Bone marrow (tissue), 2 donors: ENCODE data around the gene TARM1.

Experiments used
- DNase-seq, 2 donors: peaks; one replicate each; lab custom pipeline; 2025; lab: John Stamatoyannopoulos, UW

TARM1 gene

GRCh38 chr19:54081032-54081431, at the start of gene TARM1:
Gene TARM1, minus strand, starts transcription at chr19:54081365. Its CDS starts 25 bp downstream, at chr19:54081340.
- DNase-seq, result no peak

GRCh38 chr19:54129617-54129996, 48.4 kb upstream of the TARM1 start:
- no peak for DNase-seq

GRCh38 chr19:54128796-54129616, 47.8 kb upstream of the TARM1 start:
- no peak for DNase-seq

GRCh38 chr19:54128441-54128725, 47.2 kb upstream of the TARM1 start:
- no peak for DNase-seq

DNA sequence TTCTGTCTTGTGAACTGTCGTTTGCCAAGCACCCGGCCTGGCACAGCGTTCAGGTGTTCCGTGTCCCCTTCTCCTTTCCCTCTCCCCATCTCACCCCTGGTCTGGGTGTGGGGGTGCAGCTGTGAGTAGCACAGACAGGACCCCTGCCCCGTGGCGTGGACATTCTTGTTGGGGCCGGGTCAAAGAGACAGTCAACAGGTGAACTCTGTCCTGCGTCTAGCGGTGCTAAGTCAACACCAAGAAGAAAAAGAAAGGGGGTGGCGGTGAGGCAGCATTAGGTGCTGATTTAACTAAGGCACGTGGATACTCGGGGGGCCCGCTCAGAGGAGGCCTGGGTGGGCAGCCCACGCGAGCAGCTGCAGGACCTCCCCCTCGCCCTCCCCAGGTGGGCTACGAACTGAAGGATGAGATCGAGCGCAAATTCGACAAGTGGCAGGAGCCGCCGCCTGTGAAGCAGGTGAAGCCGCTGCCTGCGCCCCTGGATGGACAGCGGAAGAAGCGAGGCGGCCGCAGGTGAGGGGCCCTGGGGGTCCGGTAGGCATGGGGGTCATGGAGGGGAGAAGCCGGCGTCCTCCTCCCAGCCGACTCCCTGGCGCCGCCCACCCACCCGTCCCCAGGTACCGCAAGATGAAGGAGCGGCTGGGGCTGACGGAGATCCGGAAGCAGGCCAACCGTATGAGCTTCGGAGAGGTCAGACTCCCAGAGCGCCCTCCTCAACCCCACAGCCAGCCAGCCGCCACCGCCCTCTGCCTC, 46.7 kb upstream of the TARM1 start:
- no peak for DNase-seq

- no peak for DNase-seq
These were observed 44.5 kb upstream of the TARM1 start for GRCh38 chr19:54125713-54126112.

DNA sequence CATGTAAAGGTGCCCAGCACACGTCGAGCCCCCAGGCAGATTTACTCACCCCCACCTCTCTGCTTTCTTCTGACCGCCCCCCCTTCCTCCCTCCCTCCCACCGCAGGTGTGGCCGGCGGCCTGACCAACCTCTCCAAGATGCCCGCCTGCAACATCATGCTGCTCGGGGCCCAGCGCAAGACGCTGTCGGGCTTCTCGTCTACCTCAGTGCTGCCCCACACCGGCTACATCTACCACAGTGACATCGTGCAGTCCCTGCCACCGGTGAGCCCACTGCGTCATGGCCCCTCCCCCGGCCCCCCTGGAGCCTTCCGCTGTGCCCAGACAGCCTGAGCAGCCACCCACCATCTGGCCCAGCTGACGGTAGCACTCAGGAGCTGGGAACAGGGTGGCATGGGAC, 43.2 kb upstream of the TARM1 start:
- no peak for DNase-seq

DNA sequence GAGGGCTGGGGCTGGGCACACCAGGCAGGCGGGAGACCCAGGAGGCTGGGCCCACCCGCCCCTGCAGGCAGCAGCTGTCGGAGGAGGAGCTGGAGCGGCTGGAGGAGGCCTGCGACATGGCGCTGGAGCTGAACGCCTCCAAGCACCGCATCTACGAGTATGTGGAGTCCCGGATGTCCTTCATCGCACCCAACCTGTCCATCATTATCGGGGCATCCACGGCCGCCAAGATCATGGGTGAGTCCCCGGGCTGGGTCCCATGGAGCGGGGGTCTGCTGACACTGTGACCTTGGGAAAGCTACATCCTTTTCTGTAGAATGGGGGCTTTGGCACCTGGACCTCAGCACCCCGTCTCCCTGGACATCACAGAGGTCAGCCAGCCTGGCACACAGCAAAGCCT, 42.5 kb upstream of the TARM1 start:
- no peak for DNase-seq

DNA sequence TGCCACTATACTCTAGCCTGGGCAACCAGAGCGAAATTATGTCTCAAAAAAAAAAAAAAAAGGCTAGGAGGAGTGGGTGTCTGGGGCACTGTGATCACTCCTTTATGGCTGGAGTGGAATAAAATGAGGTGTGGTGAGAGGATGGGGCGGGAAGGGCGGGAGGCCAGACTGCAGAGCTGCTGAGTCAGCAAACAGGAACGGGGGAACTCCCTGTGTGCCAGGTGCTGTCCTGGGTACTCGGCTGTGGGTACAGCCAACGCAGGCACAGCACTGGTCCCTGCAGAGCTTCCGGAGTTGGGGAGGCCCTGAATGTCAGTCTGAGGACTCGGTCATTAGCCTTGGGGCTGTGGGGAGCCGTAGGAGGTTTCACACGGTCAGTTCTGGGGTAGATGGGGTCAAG, 40.1 kb upstream of the TARM1 start:
- DNase-seq, result no peak

- peak; percentile 94 to 96 for DNase-seq
These were observed 34.2 kb upstream of the TARM1 start, which contains the start of the genes PRPF31 and TFPT for GRCh38 chr19:54115109-54116063. Gene PRPF31, plus strand, starts transcription at chr19:54115754. Its CDS starts 2,525 bp downstream, at chr19:54118279. Gene TFPT, minus strand, starts transcription at chr19:54115657. Its CDS starts 388 bp downstream, at chr19:54115269.

DNA sequence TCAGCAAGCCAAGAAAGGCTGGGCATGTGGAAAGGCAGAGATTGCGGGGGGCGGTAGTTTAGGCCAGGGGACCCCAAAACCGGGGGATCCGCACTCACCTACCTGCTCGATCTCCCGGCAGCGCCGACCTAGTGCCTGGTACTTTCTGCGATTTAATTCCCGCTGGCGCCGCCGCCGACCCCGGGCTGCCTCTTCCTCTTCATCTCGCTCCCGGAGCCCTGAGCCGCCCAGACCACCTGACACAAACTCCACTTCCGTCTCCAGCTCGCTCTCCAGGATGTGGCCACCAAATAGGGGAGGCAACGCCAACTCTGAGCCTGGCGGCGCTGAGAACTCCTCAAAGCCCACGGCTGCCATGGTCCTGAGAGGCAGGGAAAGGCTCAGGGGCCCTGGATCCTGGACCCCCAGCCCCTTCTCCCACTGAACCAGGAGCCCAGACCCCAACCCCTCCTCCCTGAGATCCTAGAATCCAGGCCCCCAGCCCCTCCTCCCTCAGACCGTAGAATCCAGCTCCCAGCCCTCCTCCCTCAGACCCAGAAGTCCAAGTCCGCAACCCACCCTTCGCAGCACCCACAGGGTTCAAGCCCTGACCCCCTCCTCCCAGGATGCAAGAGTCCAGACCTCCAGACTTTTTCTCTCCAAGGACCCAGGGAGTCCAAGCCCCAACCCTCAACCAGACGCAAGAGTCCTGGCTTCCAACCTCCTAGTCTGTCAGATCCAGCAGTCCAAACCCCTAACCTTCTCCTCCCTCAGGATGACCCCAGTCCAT, 33.4 kb upstream of the TARM1 start:
- peak in 1 of 2 donors; percentile 61 for DNase-seq

GRCh38 chr19:54109651-54110050, 28.5 kb upstream of the TARM1 start:
- no peak for DNase-seq

GRCh38 chr19:54108496-54108895, 27.3 kb upstream of the TARM1 start:
- DNase-seq, result no peak

GRCh38 chr19:54107876-54108490, 26.8 kb upstream of the TARM1 start:
- no peak for DNase-seq

DNA sequence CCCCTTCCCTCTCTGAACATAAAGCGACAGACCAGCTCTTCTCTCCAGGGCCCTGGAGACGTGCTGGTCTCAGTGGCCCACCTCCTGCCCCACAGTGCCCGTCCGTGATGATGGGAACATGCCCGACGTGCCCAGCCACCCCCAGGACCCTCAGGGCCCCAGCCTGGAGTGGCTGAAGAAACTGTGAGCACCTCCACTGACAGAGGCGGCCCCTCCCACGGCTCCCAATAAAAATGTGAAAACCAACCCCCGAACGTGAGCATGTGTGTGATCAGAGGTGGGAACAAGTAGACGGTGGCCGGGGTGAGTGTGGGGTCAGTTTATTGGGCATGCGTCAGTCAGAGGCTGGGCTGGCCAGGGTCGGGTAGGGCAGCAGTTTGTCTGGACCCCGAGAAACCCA, 25.6 kb upstream of the TARM1 start:
- no peak for DNase-seq

- no peak for DNase-seq
These were observed 24.6 kb upstream of the TARM1 start for GRCh38 chr19:54105796-54106195.

DNA sequence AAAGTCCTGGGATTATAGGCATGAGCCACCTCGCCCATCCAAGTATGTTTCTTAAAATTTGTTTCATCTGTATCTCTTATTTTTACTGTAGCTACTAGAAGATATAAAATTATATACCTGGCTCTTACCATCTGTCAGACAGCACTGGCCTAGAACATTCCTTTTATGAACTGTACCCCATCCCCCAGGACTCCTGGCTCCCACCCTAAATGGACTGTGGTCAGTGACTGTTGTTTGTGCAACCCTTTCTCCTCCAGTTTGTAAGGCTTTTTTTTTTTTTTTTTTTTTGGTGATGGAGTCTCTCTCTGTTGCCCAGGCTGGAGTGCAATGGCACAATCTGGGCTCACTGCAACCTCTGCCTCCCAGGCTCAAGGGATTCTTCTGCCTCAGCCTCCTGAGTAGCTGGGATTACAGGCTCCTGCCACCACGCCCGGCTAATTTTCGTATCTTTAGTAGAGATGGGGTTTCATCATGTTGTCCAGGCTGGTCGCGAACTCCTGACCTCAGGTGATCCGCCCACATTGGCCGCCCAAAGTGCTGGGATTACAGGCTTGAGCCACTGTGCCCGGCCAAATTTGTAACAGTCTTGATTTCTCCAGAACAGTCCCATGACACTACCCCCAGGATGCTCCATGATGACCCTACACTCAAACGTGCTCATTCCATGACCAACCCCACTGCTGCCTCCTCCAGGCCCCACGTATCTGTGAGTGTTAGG, 24.0 kb upstream of the TARM1 start:
- DNase-seq, result no peak

DNA sequence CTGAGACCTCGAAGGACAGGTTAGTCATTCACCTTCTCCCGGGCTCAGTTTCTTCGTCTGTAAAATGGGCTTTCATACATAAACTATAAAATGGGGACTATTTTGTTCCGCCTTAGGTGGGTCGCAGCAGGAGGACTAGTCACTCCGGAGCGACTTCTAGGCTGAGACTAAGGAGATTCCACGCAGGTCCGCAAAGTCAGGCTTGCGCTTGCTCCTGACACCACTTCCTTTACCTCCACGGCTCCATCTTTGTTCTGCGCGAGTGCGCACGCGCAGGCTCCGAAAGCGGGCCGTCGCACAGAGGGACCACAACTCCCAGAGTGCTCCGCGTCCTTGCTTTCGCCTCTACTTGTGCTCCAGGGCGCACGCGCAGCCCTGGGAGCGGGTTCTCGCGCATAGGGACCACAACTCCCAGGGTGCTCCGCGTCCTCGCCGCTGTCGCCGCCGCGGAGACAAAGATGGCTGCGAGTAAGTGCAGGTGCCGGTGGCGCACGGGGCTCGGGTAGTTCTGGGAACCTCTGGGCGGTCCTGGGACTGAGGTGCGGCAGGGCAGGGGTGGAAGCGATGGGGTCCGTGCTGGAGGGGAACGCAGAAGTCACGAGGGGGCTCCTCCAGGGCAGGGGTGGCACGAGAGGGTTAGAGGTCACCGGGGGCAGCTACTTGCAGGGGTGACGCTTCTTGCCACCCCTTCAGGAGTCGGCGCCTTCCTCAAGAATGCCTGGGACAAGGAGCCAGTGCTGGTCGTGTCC, 21.4 kb upstream of the TARM1 start, which contains the start of gene NDUFA3:
NDUFA3 (plus strand) TSS at position 435 of the 749 bp plus-strand sequence; CDS start at position 459, 24 bp downstream.
- peak; percentile 76 to 98 for DNase-seq

DNA sequence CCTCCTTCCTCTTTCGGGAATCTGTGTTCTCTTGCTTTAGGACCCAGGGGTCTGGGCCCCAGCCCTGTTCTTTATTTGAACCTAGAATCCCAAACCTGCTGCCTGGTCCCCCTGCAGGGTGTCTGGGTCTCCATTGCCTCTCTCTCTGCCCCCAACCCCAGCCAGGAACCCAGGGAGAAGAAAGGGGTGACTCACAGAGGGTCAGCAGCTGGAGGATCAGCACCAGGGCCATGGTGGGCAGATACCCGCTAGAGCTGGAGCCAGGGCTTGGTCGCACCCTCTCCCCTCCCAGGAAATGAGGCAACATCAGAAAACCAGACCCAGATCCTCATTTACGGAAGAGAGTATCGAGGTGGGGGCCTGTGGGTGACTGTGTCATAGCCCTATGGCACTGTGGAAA, 19.4 kb upstream of the TARM1 start, which contains the start of gene OSCAR:
OSCAR (minus strand) TSS at position 243 of the 400 bp plus-strand sequence; CDS start at position 232, 11 bp downstream.
- peak in 1 of 2 donors; percentile 40 for DNase-seq
